Fibroblast of mammary gland (primary cell): ENCODE data around the gene KRTAP9-6.
"Not testable (repeated sequence)": the region's sequence is repeated elsewhere in the genome, so short reads cannot be mapped to it uniquely, and the experiment has no call there.

ENCODE experiments used
- DNase-seq: peaks from one replicate; pipeline ENCODE4 v3.0.0-alpha.2; 2010; ENCODE audit warnings: low read depth
- H3K4me3 ChIP-seq: 2 replicates; pipeline ENCODE4 v1.5.1; 2011; ENCODE audit warnings: low read depth, mild to moderate bottlenecking, low read length, moderate library complexity; ENCODE audit not compliant: control insufficient read depth
- TF ChIP-seq, protein P1 (sequence below): conservative IDR thresholded peaks from 2 replicates; pipeline ENCODE4 v1.5.1; 2011; ENCODE audit warnings: low read depth, low read length, inconsistent platforms; ENCODE audit not compliant: control insufficient read depth, insufficient read depth

Gene KRTAP9-6

DNA sequence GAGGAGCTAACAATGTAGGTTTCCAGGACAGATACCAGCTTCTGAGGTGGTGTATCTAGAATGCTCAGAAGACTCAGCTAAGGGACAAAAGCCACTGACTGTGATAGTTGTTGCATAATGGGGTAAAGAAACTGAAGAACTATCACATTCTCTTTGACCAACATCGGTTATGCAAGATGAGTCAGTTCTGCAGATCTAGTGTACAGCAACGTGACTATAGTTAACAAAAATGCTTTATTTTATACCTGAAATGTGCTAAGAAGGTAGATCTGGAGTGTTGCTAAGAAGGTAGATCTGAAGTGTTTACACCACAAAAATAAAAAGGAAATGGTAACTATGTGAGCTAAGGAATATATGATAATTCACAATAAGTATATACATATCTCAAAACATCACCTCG is 2.5 kb downstream of the KRTAP9-6 start:
- TF ChIP-seq, protein P1, sequence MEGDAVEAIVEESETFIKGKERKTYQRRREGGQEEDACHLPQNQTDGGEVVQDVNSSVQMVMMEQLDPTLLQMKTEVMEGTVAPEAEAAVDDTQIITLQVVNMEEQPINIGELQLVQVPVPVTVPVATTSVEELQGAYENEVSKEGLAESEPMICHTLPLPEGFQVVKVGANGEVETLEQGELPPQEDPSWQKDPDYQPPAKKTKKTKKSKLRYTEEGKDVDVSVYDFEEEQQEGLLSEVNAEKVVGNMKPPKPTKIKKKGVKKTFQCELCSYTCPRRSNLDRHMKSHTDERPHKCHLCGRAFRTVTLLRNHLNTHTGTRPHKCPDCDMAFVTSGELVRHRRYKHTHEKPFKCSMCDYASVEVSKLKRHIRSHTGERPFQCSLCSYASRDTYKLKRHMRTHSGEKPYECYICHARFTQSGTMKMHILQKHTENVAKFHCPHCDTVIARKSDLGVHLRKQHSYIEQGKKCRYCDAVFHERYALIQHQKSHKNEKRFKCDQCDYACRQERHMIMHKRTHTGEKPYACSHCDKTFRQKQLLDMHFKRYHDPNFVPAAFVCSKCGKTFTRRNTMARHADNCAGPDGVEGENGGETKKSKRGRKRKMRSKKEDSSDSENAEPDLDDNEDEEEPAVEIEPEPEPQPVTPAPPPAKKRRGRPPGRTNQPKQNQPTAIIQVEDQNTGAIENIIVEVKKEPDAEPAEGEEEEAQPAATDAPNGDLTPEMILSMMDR = no peak
- DNase-seq = no peak
- no peak overlapping the region for H3K4me3 ChIP-seq

DNA sequence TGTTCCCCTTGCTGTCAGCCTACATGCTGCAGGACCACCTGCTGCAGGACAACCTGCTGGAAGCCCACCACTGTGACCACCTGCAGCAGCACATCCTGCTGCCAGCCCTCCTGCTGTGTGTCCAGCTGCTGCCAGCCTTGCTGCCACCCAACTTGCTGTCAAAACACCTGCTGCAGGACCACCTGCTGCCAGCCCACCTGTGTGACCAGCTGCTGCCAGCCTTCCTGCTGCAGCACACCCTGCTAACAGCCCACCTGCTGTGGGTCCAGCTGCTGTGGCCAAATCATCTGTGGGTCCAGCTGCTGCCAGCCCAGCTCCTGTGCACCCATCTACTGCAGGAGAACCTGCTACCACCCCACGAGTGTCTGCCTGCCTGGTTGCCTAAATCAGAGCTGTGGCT is 6.1 kb downstream of the KRTAP9-6 start:
- not testable (repeated sequence) for H3K4me3 ChIP-seq, DNase-seq

DNA sequence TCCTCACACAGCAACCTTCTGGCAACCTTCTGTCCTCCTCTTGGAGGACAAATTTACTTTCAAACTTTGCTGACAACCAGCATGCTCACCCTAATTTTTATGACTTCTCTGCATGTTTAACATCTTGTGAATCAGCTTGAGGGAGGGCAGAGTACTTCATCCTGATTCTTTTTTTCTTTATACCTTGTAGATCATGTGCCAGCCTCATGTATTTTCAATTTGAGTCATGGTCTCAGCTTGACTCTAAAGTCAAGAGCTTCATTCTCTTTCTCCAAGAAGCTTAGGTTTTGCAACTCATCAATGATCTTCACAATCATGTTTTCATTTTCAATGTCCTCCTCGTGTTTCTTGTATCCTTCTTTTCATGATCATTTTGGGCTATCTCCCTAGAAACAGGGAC is 6.7 kb downstream of the KRTAP9-6 start:
- DNase-seq = no peak
- no peak overlapping the region for H3K4me3 ChIP-seq
- TF ChIP-seq, protein P1 = no peak

DNA sequence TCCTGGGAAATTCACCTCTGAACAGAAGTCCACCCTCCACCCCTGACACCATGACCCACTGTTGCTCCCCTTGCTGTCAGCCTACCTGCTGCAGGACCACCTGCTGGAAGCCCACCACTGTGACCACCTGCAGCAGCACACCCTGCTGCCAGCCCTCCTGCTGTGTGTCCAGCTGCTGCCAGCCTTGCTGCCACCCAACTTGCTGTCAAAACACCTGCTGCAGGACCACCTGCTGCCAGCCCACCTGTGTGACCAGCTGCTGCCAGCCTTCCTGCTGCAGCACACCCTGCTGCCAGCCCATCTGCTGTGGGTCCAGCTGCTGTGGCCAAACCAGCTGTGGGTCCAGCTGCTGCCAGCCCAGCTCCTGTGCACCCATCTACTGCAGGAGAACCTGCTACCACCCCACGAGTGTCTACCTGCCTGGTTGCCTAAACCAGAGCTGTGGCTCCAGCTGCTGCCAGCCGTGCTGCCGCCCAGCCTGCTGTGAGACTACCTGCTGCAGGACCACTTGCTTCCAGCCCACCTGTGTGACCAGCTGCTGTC is 10.5 kb downstream of the KRTAP9-6 start, which contains the start of gene KRTAP9-7:
Gene KRTAP9-7 (plus strand): TSS at position 51 of the 543 bp plus-strand sequence. CDS start 0 bp downstream, at position 51.
- DNase-seq, H3K4me3 ChIP-seq: not testable (repeated sequence)

DNA sequence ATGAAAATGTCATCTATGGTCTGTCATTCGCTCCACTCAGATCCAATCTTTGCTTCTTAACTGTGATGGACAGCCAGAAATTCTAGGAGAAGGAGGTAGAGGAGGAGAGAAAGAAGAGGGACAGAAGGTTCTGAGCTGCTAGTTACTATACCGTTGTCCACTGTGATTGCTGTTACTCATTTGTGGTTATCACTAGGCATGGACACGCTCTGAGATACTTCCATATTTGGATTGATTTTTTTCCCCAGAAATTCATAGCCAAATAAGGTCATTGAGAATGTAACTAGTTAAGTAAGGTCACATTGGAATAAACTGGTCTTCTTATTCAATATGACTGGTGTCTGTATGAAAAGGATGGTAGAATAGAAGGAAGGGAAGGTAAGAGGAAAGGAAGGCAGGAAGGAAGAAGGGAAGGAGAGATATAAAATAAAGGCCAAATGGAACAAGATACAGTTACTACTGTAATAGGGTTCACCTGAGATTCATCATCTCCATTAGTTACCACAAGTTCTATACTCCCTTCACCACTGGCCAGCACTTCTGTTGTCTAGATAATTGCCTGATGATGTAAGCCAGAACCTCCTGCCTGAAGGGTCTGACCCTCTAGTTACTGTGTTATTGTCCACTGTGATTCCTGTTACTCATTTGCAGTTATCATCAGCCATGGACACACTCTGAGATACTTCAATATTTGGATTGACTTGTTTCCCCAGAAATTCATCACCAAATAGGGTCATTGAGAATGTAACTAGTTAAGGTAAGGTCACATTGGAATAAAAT is 13.2 kb downstream of the KRTAP9-6 start:
- no peak for DNase-seq
- TF ChIP-seq, protein P1 = no peak
- H3K4me3 ChIP-seq = no peak overlapping the region

DNA sequence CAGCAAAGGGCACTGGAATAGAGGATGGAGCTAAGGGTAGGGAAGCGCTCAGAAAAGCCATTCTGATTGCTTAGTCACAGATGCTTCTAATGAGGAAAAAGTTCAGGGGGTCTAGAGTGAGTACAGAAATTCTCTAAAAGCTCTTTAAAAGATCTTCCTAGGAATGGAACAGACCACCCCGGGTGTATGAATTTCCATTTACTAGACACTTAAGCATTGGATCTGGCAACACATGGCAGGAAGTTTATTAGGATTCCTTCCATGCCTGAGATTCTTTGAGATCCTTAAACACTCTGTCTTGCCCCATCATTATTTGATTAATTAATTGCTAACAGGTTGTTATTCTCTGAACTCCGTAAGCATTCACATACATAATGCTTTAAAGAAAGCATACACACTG is 18.9 kb downstream of the KRTAP9-6 start:
- DNase-seq = no peak
- TF ChIP-seq, protein P1 = no peak
- H3K4me3 ChIP-seq = no peak overlapping the region

DNA sequence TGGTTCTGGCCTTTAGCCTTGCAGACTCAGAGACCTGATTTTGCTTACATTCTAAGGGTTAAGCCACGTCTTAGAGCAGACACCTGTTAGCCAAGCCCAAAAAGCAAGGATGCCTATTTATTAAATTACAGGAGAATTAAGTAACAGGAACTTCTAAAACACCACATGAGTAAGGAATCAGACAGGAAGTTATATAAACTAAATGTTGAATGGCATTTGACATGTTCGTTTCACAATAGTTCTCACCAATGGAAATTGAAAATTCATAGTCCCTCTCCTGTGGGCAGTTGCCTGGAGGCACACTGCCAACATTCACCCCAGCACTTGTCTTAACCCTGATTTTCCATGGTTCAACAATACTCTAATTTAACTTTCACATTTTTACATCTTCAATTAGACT is 19.4 kb downstream of the KRTAP9-6 start:
- H3K4me3 ChIP-seq = no peak overlapping the region

More for the DNA sequence above, 19.4 kb downstream of the KRTAP9-6 start:
- DNase-seq = no peak
- TF ChIP-seq, protein P1 = no peak
